K562 (cell line): ENCODE measurements around the gene HCST. TPM values are rescaled to one million over a fixed set of nuclear protein-coding genes. Genes with fewer than 3 reads are reported as not detected.
A peak's percentile ranks its signal among the peaks of the same experiment; 100 is the strongest.

Source experiments
- ATAC-seq: fragments of 200-7000 bp; cut with Tn5 transposase; 3 replicates; pipeline ENCODE4 v1.9.1; 2020; ENCODE audit warnings: moderate library complexity
- BruUV-seq: library from RNA; stranded (reverse); fragments of 400-500 nt; replicated peaks from 2 replicates; lab custom pipeline; 2021; lab: Mats Ljungman, UMichigan
- CTCF ChIA-PET: fragments of 300-600 bp; formaldehyde crosslinking; extraction: SDS; loops from one replicate; lab custom pipeline; 2021; ENCODE audit warnings: low intra/inter-chr PET ratio; lab: Yijun Ruan, JAX
- POLR2A ChIA-PET: fragments of 300-600, 350-650 bp; sonication (Branson Sonifier 250); formaldehyde crosslinking; extraction: SDS; loops from one replicate; lab custom pipeline; 2021; ENCODE audit warnings: antibody characterized with exemption, inconsistent platforms; lab: Yijun Ruan, JAX
- DNase-seq, 4 experiments: peaks; one replicate each; pipeline versions ENCODE4 v3.0.0 to v3.0.0-alpha.2; 2011 to 2018; ENCODE audit warnings: low spot score in 3 of 4, mixed read lengths in 3 of 4; ENCODE audit errors: extremely low read depth in 1 of 4
- FAIRE-seq: peaks from 2 replicates; lab custom pipeline; 2011; peaks lifted over from hg19 to GRCh38; lab: Jason Lieb, UNC
- H2AFZ ChIP-seq: 2 replicates; pipeline ENCODE4 v1.6.0; 2011; ENCODE audit warnings: low read depth, low read length, control low read depth, inconsistent platforms
- H3K27ac ChIP-seq: fragments of 200-600 bp; 3 replicates; pipeline ENCODE4 v1.8.0; 2011; ENCODE audit warnings: low read depth, mild to moderate bottlenecking, control low read depth, inconsistent platforms, low read length, moderate library complexity, mixed read lengths; ENCODE audit errors: extremely low read depth
- H3K27me3 ChIP-seq, 2 experiments: fragments of 300-600 bp in 1 of 2; 2 replicates in 1 of 2; 3 replicates in 1 of 2; pipeline versions ENCODE4 v1.6.0 to v1.8.0; 2011; ENCODE audit warnings: inconsistent platforms in 2 of 2, low read length in 2 of 2, mild to moderate bottlenecking in 1 of 2, mixed read lengths in 1 of 2, moderate library complexity in 1 of 2; ENCODE audit not compliant: control insufficient read depth in 2 of 2, insufficient read depth in 2 of 2
- H3K36me3 ChIP-seq: fragments of 300-600 bp; 3 replicates; pipeline ENCODE4 v1.8.0; 2011; ENCODE audit warnings: mild to moderate bottlenecking, low read length, inconsistent platforms; ENCODE audit not compliant: control insufficient read depth, insufficient read depth
- H3K4me1 ChIP-seq, 2 experiments: fragments of 200-600 bp in 1 of 2; replicated peaks in 1 of 2; 2 replicates in 1 of 2; 3 replicates in 1 of 2; pipeline versions ENCODE4 v1.5.1 to v1.8.0; 2011; ENCODE audit warnings: inconsistent platforms in 2 of 2, low read length in 2 of 2, mild to moderate bottlenecking in 1 of 2, mixed read lengths in 1 of 2, moderate library complexity in 1 of 2; ENCODE audit not compliant: control insufficient read depth in 2 of 2, insufficient read depth in 2 of 2
- H3K4me2 ChIP-seq: 2 replicates; pipeline ENCODE4 v1.6.1; 2011; ENCODE audit warnings: low read length, control low read depth, inconsistent platforms, mixed read lengths; ENCODE audit not compliant: insufficient read depth
- H3K4me3 ChIP-seq: fragments of 200-600 bp; sonication (generic), shearing (Covaris generic); 2 replicates; pipeline ENCODE4 v1.5.1; 2016; ENCODE audit warnings: control low read depth, inconsistent platforms
- H3K79me2 ChIP-seq: fragments of 200-600 bp; 3 replicates; pipeline ENCODE4 v1.8.0; 2011; ENCODE audit warnings: low read length, inconsistent platforms; ENCODE audit not compliant: control insufficient read depth, insufficient read depth
- H3K9ac ChIP-seq, 2 experiments: 2 replicates each; pipeline versions ENCODE4 v1.6.0 to v1.6.1; 2011; ENCODE audit warnings: low read depth in 2 of 2, low read length in 2 of 2, control low read depth in 1 of 2, inconsistent platforms in 1 of 2, mild to moderate bottlenecking in 1 of 2, mixed read lengths in 1 of 2; ENCODE audit not compliant: insufficient read depth in 1 of 2
- H3K9me1 ChIP-seq: one replicate; pipeline ENCODE4 v1.6.0; 2011; ENCODE audit warnings: inconsistent platforms, mild to moderate bottlenecking, low read length, moderate library complexity; ENCODE audit not compliant: control insufficient read depth, insufficient read depth
- H3K9me3 ChIP-seq: replicated peaks from 2 replicates; pipeline ENCODE4 v1.5.1; 2011; ENCODE audit warnings: low read depth, low read length, inconsistent platforms; ENCODE audit not compliant: control insufficient read depth, insufficient read depth
- H4K20me1 ChIP-seq: replicated peaks from 2 replicates; pipeline ENCODE4 v1.6.1; 2011; ENCODE audit warnings: low read length, inconsistent platforms, mixed read lengths; ENCODE audit not compliant: control insufficient read depth, insufficient read depth
- HDAC8 ChIP-seq: fragments of 450-650 bp; IDR thresholded peaks from 2 replicates; pipeline ENCODE4 v1.6.1; 2016; ENCODE audit warnings: mild to moderate bottlenecking, missing genetic modification characterization, moderate library complexity, missing compliant biosample characterization
- RBFOX2 ChIP-seq: fragments of 200-400 bp; formaldehyde crosslinking; IDR thresholded peaks from 2 replicates; pipeline ENCODE4 v1.6.1; 2017; ENCODE audit warnings: low read depth, mild to moderate bottlenecking, low read length, moderate library complexity
- RBM14 ChIP-seq: fragments of 200-400 bp; formaldehyde crosslinking; IDR thresholded peaks from 2 replicates; pipeline ENCODE4 v1.6.1; 2018; ENCODE audit warnings: low read depth, mild to moderate bottlenecking, low read length, moderate library complexity, borderline replicate concordance; ENCODE audit not compliant: insufficient read depth
- ZBTB7A ChIP-seq: IDR thresholded peaks from 2 replicates; pipeline ENCODE4 v1.6.1; 2011; ENCODE audit warnings: low read depth, mild to moderate bottlenecking, low read length, moderate library complexity, borderline replicate concordance; ENCODE audit not compliant: control insufficient read depth
- WGBS: fragments of 100-300 bp; shearing (Covaris generic); methylation state at CpG from one replicate; pipeline ENCODE4 v1.1.6; 2016; ENCODE audit warnings: low coverage, mixed read lengths; ENCODE audit not compliant: insufficient coverage; ENCODE audit errors: missing lambda C conversion rate; 5-methylcytosine and 5-hydroxymethylcytosine counted together
- in situ Hi-C: fragments of 300-500 bp; cut with MboI; formaldehyde crosslinking; loops from 4 replicates; pipeline ENCODE4 v1.15.0; 2018; ENCODE audit warnings: inconsistent platforms, mixed read lengths
- intact Hi-C: fragments of 100-400 bp; cut with micrococcal nuclease; formaldehyde crosslinking; loops from 2 replicates; pipeline ENCODE4 v1.14.2; 2022
- polyA plus RNA-seq, 8 experiments: library from polyadenylated mRNA; depleted of rRNA in 4 of 8; stranded (reverse) in 5 of 8; unstranded in 3 of 8; fragments of >200 nt; fragmentation: Nextera tagmentation in 2 of 8; fragmentation: Illumina TruSeq in 1 of 8; extraction: Ambion mirVana in 2 of 8; extraction: Trizol in 1 of 8; gene quantifications; 2 replicates each; pipeline versions ENCODE4 v1.2.1 to v1.2.3, GENCODE V29; 2011 to 2014; ENCODE audit warnings: inconsistent platforms in 1 of 8, missing spikeins in 1 of 8
- total RNA-seq, 7 experiments: library from RNA; depleted of rRNA in 6 of 7; stranded (reverse); fragments of >200 nt in 6 of 7; fragmentation: Illumina TruSeq in 2 of 7; extraction: Trizol in 2 of 7; gene quantifications; 2 replicates each; pipeline versions ENCODE4 v1.2.1 to v1.2.3, GENCODE V29; 2011 to 2021; ENCODE audit warnings: low replicate concordance in 1 of 7

The HCST gene
- total and polyA plus RNA-seq, 9 of the 15 experiments (the other 6 are each of a cell fraction or from before 2014, with no cell fraction given) = 0.29 to 1.9 (median 0.95) TPM; not detected in 2

GRCh38 chr19:35856546-35857149, 45.7 kb upstream of the HCST start, which contains the start of gene KIRREL2:
TSS of gene KIRREL2 (plus strand) at chr19:35856911. CDS start at chr19:35857120, 209 bp downstream.
- 4% methylated on average over 32 of the region's 42 CpGs for WGBS
- Histone ChIP-seq H3K36me3 (no peaks in the 10 kb centered on the region), H2AFZ (peak within 1 kb of the TSS; percentile 54), H3K9me1 (no peaks in the 10 kb centered on the region), H3K4me1 (peaks cover 12 to 41% of the 10 kb centered on the region in 2 experiments), H3K9ac (peak within 1 kb of the TSS in 1 of 2 experiments; percentile 83; a peak in 2 of 4 replicates), H3K79me2 (no peaks in the 10 kb centered on the region), H3K4me2 (peak within 1 kb of the TSS; percentile 11; the same call in 1 of the 2 replicates), H3K9me3 (peaks cover 5% of the 10 kb centered on the region; the same call in 1 of the 2 replicates), H3K4me3 (peak within 1 kb of the TSS; percentile 29), H3K27ac (no peak within 1 kb of the TSS), H3K27me3 (peaks cover 16 to 64% of the 10 kb centered on the region in 2 experiments; a peak in 4 of 5 replicates), H4K20me1 (peaks cover 8% of the 10 kb centered on the region; the same call in 1 of the 2 replicates)
- intact Hi-C loops = no loop called here
- DNase-seq (peak in 1 of 4 experiments; percentile 41), ATAC-seq (peak; percentile 30; the same call in 1 of the 3 replicates), FAIRE-seq (no peak)
- no TSS peak for BruUV-seq
- in situ Hi-C loops = no loop called here
- ChIA-PET CTCF (no interaction called here), POLR2A (interaction anchor here (0.6 to 1.4 kb wide), 3 partner anchors 14 to 208 kb away, joined by 3 to 6 read pairs (median 4); partner anchors contain the start of gene COX6B1)
- TF ChIP-seq HDAC8 (tag) (no peak), RBFOX2 (no peak), RBM14 (0 out of 2 replicates have a peak, but pooled peaks have one; percentile 28), ZBTB7A (peak; percentile 22; the same call in 1 of the 2 replicates)
